Endothelial cell (in vitro differentiated cells): ENCODE results near the gene RPUSD2. TPM values are rescaled to one million over a fixed set of nuclear protein-coding genes. Genes with fewer than 3 reads are reported as not detected.

Experiments
- DNase-seq: peaks from one replicate; pipeline ENCODE4 v3.0.0; 2021; ENCODE audit warnings: low spot score
- H3K27ac Mint-ChIP-seq: one replicate; pipeline ENCODE4 v1.8.0; 2021; ENCODE audit warnings: mixed read lengths, inconsistent platforms; ENCODE audit not compliant: unreplicated experiment
- H3K27me3 Mint-ChIP-seq: one replicate; pipeline ENCODE4 v1.8.0; 2021; ENCODE audit warnings: mild to moderate bottlenecking, moderate library complexity, mixed read lengths, inconsistent platforms; ENCODE audit not compliant: unreplicated experiment
- H3K36me3 Mint-ChIP-seq: one replicate; pipeline ENCODE4 v1.8.0; 2021; ENCODE audit warnings: mild to moderate bottlenecking, low read depth, mixed read lengths, inconsistent platforms; ENCODE audit not compliant: unreplicated experiment
- H3K4me1 Mint-ChIP-seq: one replicate; pipeline ENCODE4 v1.8.0; 2021; ENCODE audit warnings: mild to moderate bottlenecking, mixed read lengths, inconsistent platforms; ENCODE audit not compliant: unreplicated experiment
- H3K4me3 Mint-ChIP-seq: one replicate; pipeline ENCODE4 v1.8.0; 2021; ENCODE audit warnings: mild to moderate bottlenecking, mixed read lengths, inconsistent platforms; ENCODE audit not compliant: unreplicated experiment
- H3K9me3 Mint-ChIP-seq: one replicate; pipeline ENCODE4 v1.8.0; 2021; ENCODE audit warnings: mixed read lengths, inconsistent platforms; ENCODE audit not compliant: unreplicated experiment
- total RNA-seq: library from RNA; stranded (reverse); fragmentation: NEBNext Ultra II Directional; extraction: Animal tissue kit (Norgen Biotek cat#: 25700); gene quantifications from one replicate; pipeline ENCODE4 v1.2.1, GENCODE V29; 2021; ENCODE audit not compliant: unreplicated experiment
- TF ChIP-seq, protein P1 (sequence below): fragments of 200-600 bp; sonication (generic); IDR thresholded peaks from one replicate; pipeline ENCODE4 v1.5.0; 2021; ENCODE audit warnings: antibody characterized with exemption; ENCODE audit not compliant: unreplicated experiment

Gene RPUSD2
- total RNA-seq, 1 donor from 2014 or later: 11.5 TPM

- no peak for DNase-seq
- Mint-ChIP-seq H3K4me3 (no peak overlapping the region), H3K27ac (no peak overlapping the region), H3K36me3 (peaks cover 41% of the 10 kb centered on the region), H3K4me1 (peaks cover 35% of the 10 kb centered on the region), H3K27me3 (no peaks in the 10 kb centered on the region), H3K9me3 (no peaks in the 10 kb centered on the region)
- TF ChIP-seq, protein P1, sequence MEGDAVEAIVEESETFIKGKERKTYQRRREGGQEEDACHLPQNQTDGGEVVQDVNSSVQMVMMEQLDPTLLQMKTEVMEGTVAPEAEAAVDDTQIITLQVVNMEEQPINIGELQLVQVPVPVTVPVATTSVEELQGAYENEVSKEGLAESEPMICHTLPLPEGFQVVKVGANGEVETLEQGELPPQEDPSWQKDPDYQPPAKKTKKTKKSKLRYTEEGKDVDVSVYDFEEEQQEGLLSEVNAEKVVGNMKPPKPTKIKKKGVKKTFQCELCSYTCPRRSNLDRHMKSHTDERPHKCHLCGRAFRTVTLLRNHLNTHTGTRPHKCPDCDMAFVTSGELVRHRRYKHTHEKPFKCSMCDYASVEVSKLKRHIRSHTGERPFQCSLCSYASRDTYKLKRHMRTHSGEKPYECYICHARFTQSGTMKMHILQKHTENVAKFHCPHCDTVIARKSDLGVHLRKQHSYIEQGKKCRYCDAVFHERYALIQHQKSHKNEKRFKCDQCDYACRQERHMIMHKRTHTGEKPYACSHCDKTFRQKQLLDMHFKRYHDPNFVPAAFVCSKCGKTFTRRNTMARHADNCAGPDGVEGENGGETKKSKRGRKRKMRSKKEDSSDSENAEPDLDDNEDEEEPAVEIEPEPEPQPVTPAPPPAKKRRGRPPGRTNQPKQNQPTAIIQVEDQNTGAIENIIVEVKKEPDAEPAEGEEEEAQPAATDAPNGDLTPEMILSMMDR: no peak
Observed at GRCh38 chr15:40554161-40554525, 15.0 kb upstream of the RPUSD2 start.

GRCh38 chr15:40555876-40556275 is 13.2 kb upstream of the RPUSD2 start:
- H3K27me3 Mint-ChIP-seq: no peaks in the 10 kb centered on the region
- H3K9me3 Mint-ChIP-seq: no peaks in the 10 kb centered on the region
- peaks cover 35% of the 10 kb centered on the region for H3K36me3 Mint-ChIP-seq
- TF ChIP-seq, protein P1: no peak
- DNase-seq: no peak
- H3K4me1 Mint-ChIP-seq: peaks cover 35% of the 10 kb centered on the region
- H3K4me3 Mint-ChIP-seq: peak overlapping the region; percentile 1
- peak overlapping the region; percentile 30 for H3K27ac Mint-ChIP-seq

DNA sequence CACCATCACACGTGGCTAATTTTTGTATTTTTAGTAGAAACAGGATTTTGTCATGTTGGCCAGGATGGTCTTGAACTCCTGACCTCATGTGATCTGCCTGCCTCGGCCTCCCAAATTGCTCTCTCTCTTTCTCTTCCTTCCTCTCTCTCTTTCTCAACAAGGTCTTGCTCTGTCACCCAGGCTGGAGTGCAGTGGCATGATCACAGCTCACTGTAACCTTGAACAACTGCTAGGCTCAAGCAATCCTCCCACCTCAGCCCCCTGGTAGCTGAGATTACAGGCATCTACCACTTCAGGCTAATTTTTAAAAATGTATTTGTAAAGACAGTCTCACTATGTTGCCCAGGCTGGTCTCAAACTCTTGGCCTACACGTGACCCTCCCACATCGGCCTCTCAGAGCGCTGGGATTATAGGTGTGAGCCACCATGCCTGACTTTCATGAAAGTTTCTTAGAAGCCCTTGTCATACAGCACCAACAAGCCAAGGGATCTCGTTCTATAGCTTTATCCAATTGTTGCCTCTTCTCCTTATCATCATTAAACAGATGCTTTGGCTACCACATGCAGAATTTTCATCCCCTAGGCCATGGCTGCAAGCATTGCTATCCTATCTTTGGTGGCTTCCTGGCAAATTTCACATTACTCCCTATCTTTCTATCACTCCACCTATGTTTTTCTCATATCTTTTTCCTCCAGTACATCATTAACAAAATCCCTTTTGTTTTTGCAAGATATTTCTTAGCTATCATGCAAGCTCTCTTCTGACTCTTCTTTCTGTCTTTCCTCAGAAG is 10.0 kb upstream of the RPUSD2 start:
- Mint-ChIP-seq H3K36me3 (peaks cover 20% of the 10 kb centered on the region), H3K4me1 (peaks cover 30% of the 10 kb centered on the region), H3K4me3 (peak overlapping the region; percentile 28), H3K27ac (no peak overlapping the region), H3K9me3 (no peaks in the 10 kb centered on the region), H3K27me3 (no peaks in the 10 kb centered on the region)
- TF ChIP-seq, protein P1: no peak
- no peak for DNase-seq

DNA sequence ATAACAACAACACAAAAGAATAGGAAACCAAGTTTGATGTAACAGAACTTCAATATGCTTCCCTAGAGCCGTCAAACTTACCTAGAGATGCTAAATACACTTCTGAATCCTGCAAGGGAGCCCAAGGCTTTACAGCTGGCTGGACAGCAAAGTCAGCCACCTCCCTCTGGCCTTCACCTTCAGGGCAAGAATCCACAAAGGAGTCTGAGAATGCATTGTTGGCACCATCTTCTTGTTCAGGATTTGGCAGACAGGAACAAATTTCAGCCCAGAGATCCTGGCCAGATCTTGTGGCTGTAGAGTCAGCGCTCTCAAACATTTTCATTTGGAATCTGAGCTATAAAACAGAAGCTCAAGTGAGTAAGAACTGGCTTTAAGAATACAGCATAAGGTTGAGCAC is 6.4 kb upstream of the RPUSD2 start:
- no peak for DNase-seq
- H3K36me3 Mint-ChIP-seq: peaks cover 6% of the 10 kb centered on the region
- H3K27ac Mint-ChIP-seq: no peak overlapping the region
- H3K9me3 Mint-ChIP-seq: no peaks in the 10 kb centered on the region
- H3K4me1 Mint-ChIP-seq: peaks cover 19% of the 10 kb centered on the region
- TF ChIP-seq, protein P1: no peak
- H3K27me3 Mint-ChIP-seq: peaks cover 2% of the 10 kb centered on the region
- peak overlapping the region; percentile 25 for H3K4me3 Mint-ChIP-seq

DNA sequence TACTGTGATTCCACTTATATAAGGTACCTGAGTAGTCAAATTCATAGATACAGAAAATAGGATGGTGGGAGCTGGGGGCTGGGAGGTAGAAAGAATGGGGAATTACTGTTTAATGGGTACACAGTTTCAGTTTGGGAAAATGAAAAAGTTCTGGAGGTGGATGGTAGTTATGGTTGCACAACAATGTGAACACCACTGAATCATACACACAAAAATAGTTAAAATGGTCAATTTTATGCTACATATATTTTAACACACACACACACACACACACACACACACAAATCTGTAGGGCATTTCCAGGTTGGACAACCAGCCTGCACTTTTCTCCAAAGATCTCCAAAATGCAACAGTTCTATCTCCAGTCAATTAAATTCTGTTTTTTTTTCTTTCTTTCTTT is 5.7 kb upstream of the RPUSD2 start:
- no peak for DNase-seq
- H3K27ac Mint-ChIP-seq: peak overlapping the region; percentile 36
- H3K9me3 Mint-ChIP-seq: no peaks in the 10 kb centered on the region
- H3K4me1 Mint-ChIP-seq: peaks cover 18% of the 10 kb centered on the region
- H3K4me3 Mint-ChIP-seq: peak overlapping the region; percentile 65
- peaks cover 2% of the 10 kb centered on the region for H3K27me3 Mint-ChIP-seq
- H3K36me3 Mint-ChIP-seq: peaks cover 6% of the 10 kb centered on the region
- TF ChIP-seq, protein P1: no peak
